ENCODE results near the gene RGS3. TPM values are rescaled to one million over a fixed set of nuclear protein-coding genes. Genes with fewer than 3 reads are reported as not detected.

RGS3 gene
- total RNA-seq, 1 donor from 2014 or later: 110 TPM

DNA sequence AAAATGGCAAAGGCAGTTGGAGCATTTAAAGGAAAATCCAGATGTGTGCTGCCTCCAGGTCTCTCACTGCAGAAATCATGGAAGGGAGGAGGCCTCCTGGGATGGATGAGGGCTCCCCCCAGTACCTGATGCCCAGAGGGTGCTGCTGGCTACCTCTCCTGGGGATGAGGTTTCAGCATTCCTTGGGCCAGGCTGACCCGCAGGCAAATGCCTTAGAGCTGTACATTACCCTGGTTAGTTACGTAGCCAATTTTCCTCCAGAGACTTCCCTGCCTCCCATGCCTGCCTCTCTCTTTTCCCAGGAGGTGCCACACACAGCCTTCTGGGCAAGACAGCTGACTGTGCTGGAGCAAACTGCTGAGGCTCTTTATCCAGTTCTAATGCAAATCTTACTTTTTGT is 65.3 kb downstream of the RGS3 start:
- no peak for DNase-seq (ENCODE audit: low read depth)

- DNase-seq (ENCODE audit: low read depth): no peak
These were observed 65.9 kb downstream of the RGS3 start for GRCh38 chr9:113529336-113530009.

GRCh38 chr9:113530022-113530635 is 66.6 kb downstream of the RGS3 start:
- no peak for DNase-seq (ENCODE audit: low read depth)

GRCh38 chr9:113530942-113531341 is 67.4 kb downstream of the RGS3 start:
- DNase-seq (ENCODE audit: low read depth): no peak

GRCh38 chr9:113531919-113532808 is 68.6 kb downstream of the RGS3 start:
- no peak for DNase-seq (ENCODE audit: low read depth)

DNA sequence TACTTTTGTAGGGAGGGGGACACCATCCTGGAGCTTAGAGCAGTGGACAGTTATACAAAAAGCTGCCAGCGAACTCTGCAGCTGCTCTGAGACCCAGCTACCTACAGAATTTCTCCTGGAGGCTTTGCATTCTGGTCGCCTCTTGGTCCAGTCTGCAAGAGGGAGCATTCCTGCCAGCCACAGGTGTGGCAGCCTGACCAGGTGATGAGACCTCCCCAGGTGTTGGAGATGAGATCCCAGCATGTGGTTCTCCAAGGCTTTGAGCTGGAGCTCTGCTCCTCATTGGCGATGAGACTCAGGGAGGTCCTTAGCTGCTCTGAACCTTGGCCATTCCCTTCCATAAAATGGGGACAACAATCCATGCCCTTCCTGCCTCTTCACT is 69.3 kb downstream of the RGS3 start:
- DNase-seq (ENCODE audit: low read depth): no peak

DNA sequence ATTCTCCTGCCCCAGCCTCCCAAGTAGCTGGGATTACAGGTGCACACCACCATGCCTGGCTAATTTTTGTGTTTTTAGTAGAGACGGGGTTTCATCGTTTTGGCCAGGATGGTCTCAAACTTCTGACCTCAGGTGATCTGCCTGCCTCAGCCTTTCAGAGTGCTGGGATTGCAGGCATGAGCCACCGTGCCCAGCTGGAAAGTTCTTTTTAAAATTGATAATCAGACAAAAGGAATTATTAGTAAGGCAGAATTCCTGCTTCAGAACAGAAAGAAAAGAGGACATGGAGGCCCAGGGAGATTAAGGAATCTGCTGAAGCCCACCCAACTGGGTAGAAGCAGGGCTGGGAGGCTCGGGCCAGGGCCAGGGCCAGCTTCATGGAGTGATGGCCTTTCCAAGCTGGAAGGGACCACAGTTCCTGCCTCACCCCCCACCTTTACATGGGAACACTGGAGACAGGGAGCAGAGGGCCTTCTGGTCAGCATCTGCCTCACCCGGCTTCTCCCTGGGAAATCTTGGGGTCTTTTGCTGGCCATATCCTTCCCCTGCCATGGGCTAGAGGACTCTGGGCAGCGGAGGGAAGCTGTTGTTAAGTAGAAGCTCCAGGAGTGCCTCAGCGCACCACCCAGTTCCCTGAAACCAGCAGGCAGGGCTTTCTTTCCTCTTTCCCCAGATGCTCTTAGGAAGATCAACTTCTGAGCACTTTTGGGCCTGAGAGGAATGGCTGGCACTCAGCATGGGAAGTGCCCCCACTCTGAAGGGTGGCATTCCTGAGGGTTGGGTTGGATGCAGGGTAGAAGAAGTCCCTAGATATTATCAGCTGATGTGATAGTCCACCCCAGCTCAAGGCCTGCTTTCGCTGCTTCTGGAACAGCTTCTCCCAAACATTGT is 70.1 kb downstream of the RGS3 start:
- no peak for DNase-seq (ENCODE audit: low read depth)

- no peak for DNase-seq (ENCODE audit: low read depth)
These were observed 72.2 kb downstream of the RGS3 start for GRCh38 chr9:113535756-113536155.

GRCh38 chr9:113536166-113536482 is 72.6 kb downstream of the RGS3 start:
- no peak for DNase-seq (ENCODE audit: low read depth)

DNA sequence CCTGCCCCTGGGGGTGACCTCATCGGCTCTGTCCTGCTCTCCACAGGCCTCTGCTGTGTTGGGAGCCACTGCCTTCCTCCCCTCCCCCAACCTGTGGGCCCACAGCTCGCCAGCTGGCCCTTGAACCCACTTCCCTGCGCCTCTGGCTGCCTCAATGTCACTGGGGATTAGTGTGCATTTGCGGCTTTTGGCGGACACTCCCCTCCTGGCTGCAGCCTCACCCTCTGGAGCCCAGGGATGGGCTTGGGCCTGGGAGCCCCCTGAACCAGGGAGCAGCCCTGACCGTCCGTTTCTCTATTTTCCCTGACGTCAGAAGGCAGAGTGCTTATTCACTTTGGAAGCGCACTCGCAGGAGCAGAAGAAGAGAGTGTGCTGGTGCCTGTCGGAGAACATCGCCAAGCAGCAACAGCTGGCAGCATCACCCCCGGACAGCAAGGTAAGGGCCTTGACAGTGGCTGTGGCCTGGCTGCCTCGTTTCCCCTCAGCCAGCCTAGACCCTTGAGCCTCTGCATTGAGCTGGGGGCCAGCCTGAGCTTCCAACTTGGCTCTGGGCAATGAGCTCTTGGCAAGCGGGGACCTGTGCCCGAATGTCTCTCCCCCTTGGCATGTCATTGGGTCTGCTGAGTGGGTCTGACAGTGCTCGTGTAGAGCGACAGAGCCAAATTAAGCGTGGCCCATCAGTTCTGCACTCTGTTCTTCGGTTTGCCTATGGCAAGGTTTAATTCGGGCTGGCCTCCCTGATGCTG is 73.1 kb downstream of the RGS3 start:
- peak; percentile 94 for DNase-seq (ENCODE audit: low read depth)

DNA sequence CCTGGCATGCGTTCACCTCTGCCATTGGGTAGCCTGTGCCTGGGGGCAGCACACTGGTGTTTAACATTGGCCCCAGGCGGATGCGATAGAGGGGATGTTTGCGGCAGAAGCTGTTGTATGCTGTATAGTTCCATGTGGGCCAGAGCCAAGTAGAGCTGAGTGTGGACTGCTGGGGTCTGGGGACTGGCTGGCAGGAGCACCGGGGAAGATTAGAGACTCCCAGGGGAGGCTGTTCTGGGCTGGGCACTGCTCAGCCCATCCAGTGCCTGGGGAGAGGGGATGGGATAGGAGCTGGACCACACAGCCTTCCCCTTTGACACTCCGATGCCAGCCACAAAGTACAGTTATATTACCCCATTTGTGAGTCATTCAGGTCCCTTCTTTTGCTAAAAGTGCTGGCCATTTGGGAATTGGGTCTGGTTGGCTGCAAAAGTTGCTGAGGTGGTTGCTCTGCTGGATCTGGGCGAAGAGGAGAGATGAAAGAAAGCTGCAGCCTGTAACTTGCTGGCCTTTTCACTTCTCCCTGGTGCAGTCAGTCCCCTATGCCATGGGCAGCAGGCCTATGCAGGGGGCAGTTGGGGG is 73.8 kb downstream of the RGS3 start:
- no peak for DNase-seq (ENCODE audit: low read depth)

DNA sequence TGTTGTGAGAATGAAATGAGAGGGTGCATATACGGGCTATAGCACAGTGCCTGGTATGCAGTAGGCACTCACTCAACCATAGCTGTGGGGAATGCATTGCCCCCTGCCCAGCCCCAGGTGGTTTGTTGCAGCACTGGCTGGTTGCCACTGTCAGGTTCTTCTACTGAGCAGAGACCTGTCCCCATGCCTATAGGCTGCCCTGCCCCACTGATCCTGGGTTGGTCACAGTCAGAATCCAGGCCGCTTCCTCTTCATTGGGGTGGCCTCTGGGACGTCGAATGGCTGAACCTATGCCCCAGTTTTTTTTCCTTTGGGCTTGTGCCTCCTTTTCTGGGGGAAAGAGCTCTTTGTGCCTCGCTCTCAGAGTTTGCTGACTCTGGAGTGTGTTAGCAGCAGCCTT is 74.6 kb downstream of the RGS3 start:
- no peak for DNase-seq (ENCODE audit: low read depth)

- no peak for DNase-seq (ENCODE audit: low read depth)
These were observed 75.3 kb downstream of the RGS3 start for GRCh38 chr9:113538701-113539430.

DNA sequence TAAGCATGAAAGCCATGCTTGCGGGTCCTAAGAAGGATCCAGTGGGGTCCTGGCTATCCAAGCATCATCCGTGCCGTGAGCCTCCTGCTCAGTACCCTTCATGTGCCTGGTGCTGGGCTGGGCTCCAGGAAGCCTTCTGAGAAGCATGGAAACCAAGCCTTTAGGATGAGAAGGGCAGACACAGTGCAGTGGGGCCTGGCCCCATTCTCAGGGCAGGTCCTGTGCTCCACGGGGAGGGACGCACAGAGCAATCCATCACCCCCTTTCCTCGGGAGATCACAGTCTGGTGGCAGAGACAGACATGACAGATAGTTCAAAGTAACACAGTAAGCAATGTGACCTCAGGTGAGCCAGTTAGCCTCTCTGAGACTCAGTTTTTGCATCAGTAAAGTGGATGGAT is 76.9 kb downstream of the RGS3 start:
- DNase-seq (ENCODE audit: low read depth): no peak

DNA sequence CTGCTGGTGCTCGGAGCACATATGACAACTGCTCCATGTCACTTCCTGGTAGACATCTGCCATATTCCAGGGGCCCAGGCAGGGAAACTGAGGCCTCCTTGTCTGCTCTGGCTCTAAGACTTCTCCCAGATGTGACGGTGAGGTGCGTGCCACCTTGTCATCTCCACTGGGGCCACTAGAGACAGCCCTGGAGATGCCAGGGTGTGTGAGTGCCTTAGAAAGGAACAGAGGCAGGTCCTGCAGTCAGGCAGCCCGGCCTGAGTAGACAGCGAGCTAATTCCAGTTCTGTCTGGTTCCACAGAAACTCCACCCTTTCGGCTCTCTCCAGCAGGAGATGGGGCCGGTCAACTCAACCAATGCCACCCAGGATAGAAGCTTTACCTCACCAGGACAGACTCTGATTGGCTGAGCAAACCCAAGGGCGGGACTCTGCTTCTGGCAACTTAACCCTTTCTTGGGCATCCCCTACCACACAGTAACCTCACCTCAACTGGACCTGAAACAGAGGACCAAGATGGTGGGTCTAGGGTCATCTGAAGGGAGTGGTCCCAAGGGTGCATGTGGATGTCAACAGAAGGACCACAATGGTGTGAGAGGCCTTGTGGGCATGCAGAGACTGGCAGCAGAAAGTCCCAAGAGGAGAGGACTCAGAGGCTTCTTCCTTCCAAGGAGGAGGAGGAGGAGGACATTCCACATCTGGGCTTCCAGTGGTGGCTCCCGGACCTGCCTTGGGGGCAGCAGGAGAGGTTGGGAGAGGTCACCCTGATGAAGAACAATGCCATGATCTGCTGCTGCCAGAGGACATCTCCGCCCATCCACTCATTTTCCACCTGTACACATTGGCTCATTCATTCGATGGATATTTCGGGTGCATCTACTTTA is 77.7 kb downstream of the RGS3 start:
- no peak for DNase-seq (ENCODE audit: low read depth)

DNA sequence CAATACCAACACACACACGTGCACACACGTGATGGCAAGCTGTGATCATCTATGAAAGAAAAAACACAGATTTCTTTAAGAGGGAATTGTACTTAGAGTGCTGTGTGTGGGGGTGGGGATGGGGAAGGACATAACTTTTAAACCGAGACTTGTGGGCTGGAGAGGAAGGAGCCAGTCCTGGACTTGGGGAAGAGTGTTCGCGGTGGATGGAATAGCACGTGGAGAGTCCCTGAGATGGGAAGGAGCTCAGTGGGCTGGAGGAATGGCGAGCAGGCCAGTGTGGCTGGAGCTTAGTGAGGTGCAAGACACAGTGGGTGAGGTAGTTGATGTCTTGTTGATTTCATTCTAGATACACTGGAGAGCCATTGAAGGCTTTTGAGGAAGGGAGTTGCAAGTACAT is 78.5 kb downstream of the RGS3 start:
- no peak for DNase-seq (ENCODE audit: low read depth)

- DNase-seq (ENCODE audit: low read depth): no peak
These were observed 79.2 kb downstream of the RGS3 start for GRCh38 chr9:113542741-113543140.

GRCh38 chr9:113543296-113543981 is 79.9 kb downstream of the RGS3 start:
- no peak for DNase-seq (ENCODE audit: low read depth)
